ENCODE results near the gene GNG12.

Gene GNG12

GRCh38 chr1:67701876-67702275 is 131.4 kb downstream of the GNG12 start:
- DNase-seq (ENCODE audit: low read depth): no peak

- peak; percentile 1 for DNase-seq (ENCODE audit: low read depth)
These were observed 132.4 kb downstream of the GNG12 start for GRCh38 chr1:67700692-67701410.

GRCh38 chr1:67700220-67700619 is 133.0 kb downstream of the GNG12 start:
- DNase-seq (ENCODE audit: low read depth): no peak

GRCh38 chr1:67696708-67697107 is 136.6 kb downstream of the GNG12 start:
- no peak for DNase-seq (ENCODE audit: low read depth)

GRCh38 chr1:67695963-67696362 is 137.3 kb downstream of the GNG12 start:
- DNase-seq (ENCODE audit: low read depth): no peak

- no peak for DNase-seq (ENCODE audit: low read depth)
These were observed 141.6 kb downstream of the GNG12 start for GRCh38 chr1:67691712-67692111.

GRCh38 chr1:67690411-67690810 is 142.9 kb downstream of the GNG12 start:
- no peak for DNase-seq (ENCODE audit: low read depth)

- no peak for DNase-seq (ENCODE audit: low read depth)
These were observed 143.3 kb downstream of the GNG12 start for GRCh38 chr1:67690018-67690363.

- no peak for DNase-seq (ENCODE audit: low read depth)
These were observed 143.8 kb downstream of the GNG12 start for GRCh38 chr1:67689267-67690017.

- no peak for DNase-seq (ENCODE audit: low read depth)
These were observed 144.6 kb downstream of the GNG12 start for GRCh38 chr1:67688526-67689219.

- DNase-seq (ENCODE audit: low read depth): no peak
These were observed 145.6 kb downstream of the GNG12 start for GRCh38 chr1:67687649-67688048.

GRCh38 chr1:67687198-67687545 is 146.1 kb downstream of the GNG12 start:
- no peak for DNase-seq (ENCODE audit: low read depth)

- no peak for DNase-seq (ENCODE audit: low read depth)
These were observed 146.7 kb downstream of the GNG12 start for GRCh38 chr1:67686267-67687197.

- peak; percentile 58 for DNase-seq (ENCODE audit: low read depth)
These were observed 147.6 kb downstream of the GNG12 start for GRCh38 chr1:67685558-67686266.

- peak; percentile 85 for DNase-seq (ENCODE audit: low read depth)
These were observed 148.2 kb downstream of the GNG12 start, which contains the start of gene GADD45A for GRCh38 chr1:67685067-67685557. Gene GADD45A (plus strand): TSS chr1:67685201. CDS start chr1:67685495, 294 bp downstream.

- no peak for DNase-seq (ENCODE audit: low read depth)
These were observed 148.7 kb downstream of the GNG12 start for GRCh38 chr1:67684526-67685066.

- peak; percentile 36 for DNase-seq (ENCODE audit: low read depth)
These were observed 149.3 kb downstream of the GNG12 start for GRCh38 chr1:67683766-67684525.

- no peak for DNase-seq (ENCODE audit: low read depth)
These were observed 150.0 kb downstream of the GNG12 start for GRCh38 chr1:67683316-67683715.

GRCh38 chr1:67682659-67683197 is 150.5 kb downstream of the GNG12 start:
- no peak for DNase-seq (ENCODE audit: low read depth)

GRCh38 chr1:67680486-67680885 is 152.8 kb downstream of the GNG12 start:
- no peak for DNase-seq (ENCODE audit: low read depth)

All from stimulated activated CD8-positive, alpha-beta memory T cell treated with anti-CD3 and anti-CD28 coated beads, Interleukin-12 subunit alpha, Interleukin-12 subunit beta, amount 100 ng/mL, for 4 hours (primary cell).